T-cell (primary cell): ENCODE measurements around the gene TSHB. TPM values are rescaled to one million over a fixed set of nuclear protein-coding genes. Genes with fewer than 3 reads are reported as not detected.

ENCODE experiments used
- ATAC-seq, 4 experiments: fragments of 200-7000 bp in 3 of 4; fragments of 150-1000 bp in 1 of 4; cut with Tn5 transposase; replicated peaks in 1 of 4; 1 replicate in 3 of 4; 2 replicates in 1 of 4; pipeline ENCODE4 v1.10.0; 2021; ENCODE audit warnings: moderate library complexity in 3 of 4, mild to moderate bottlenecking in 2 of 4, moderate number of reproducible peaks in 1 of 4
- CTCF ChIA-PET, 2 donors: fragments of 300-600 bp; sonication (Branson Sonifier 250); formaldehyde crosslinking; loops; one replicate each; lab custom pipeline; 2022; ENCODE audit warnings: antibody characterized with exemption in 2 of 2; lab: Charles Lee
- POLR2A ChIA-PET, 2 donors: fragments of 300-600 bp; sonication (Branson Sonifier 250); formaldehyde crosslinking; loops; one replicate each; lab custom pipeline; 2022; ENCODE audit warnings: antibody characterized with exemption in 2 of 2; lab: Charles Lee
- DNase-seq, 35 experiments: peaks; one replicate each; pipeline versions ENCODE4 v3.0.0 to v3.0.0-alpha.2; 2013 to 2023
- H3K27ac ChIP-seq: one replicate; pipeline ENCODE4 v1.5.1; 2013; ENCODE audit warnings: low read length
- H3K27me3 ChIP-seq, 2 experiments: replicated peaks in 1 of 2; 1 replicate in 1 of 2; 2 replicates in 1 of 2; pipeline versions ENCODE4 v1.6.1 to v1.7.0; 2013; ENCODE audit warnings: low read length in 1 of 2, mixed read lengths in 1 of 2; ENCODE audit not compliant: control insufficient read depth in 2 of 2, insufficient read depth in 2 of 2; ENCODE audit errors: extremely low read depth in 1 of 2
- H3K36me3 ChIP-seq, 2 donors: 1 replicate in 1 of 2; 2 replicates in 1 of 2; pipeline versions ENCODE4 v1.6.1 to v1.7.0; 2013; ENCODE audit warnings: low read length in 1 of 2; ENCODE audit not compliant: control insufficient read depth in 2 of 2, insufficient read depth in 1 of 2; ENCODE audit errors: extremely low read depth in 1 of 2
- H3K4me1 ChIP-seq, 2 experiments: 1 replicate in 1 of 2; 2 replicates in 1 of 2; pipeline versions ENCODE4 v1.6.1 to v1.7.0; 2013; ENCODE audit warnings: low read length in 2 of 2, mixed read lengths in 1 of 2; ENCODE audit not compliant: insufficient read depth in 2 of 2, control insufficient read depth in 1 of 2; ENCODE audit errors: extremely low read depth in 1 of 2
- H3K4me3 ChIP-seq, 2 donors: 1 replicate in 1 of 2; 2 replicates in 1 of 2; pipeline versions ENCODE4 v1.5.1 to v1.7.0; 2013; ENCODE audit warnings: mild to moderate bottlenecking in 2 of 2, low read length in 1 of 2, moderate library complexity in 1 of 2; ENCODE audit not compliant: control insufficient read depth in 1 of 2; ENCODE audit errors: extremely low read depth in 1 of 2
- H3K9me3 ChIP-seq: 2 replicates; pipeline ENCODE4 v1.7.0; 2013
- H3K27ac Mint-ChIP-seq, 2 donors: one replicate each; pipeline ENCODE4 v1.8.0; 2020 to 2021; ENCODE audit warnings: mild to moderate bottlenecking in 2 of 2, mixed read lengths in 2 of 2
- H3K27me3 Mint-ChIP-seq, 2 donors: one replicate each; pipeline ENCODE4 v1.8.0; 2021 to 2022; ENCODE audit warnings: mixed read lengths in 2 of 2
- H3K36me3 Mint-ChIP-seq: one replicate; pipeline ENCODE4 v1.8.0; 2021; ENCODE audit warnings: mixed read lengths
- H3K4me1 Mint-ChIP-seq, 3 donors: one replicate each; pipeline ENCODE4 v1.8.0; 2020 to 2022; ENCODE audit warnings: mixed read lengths in 3 of 3, mild to moderate bottlenecking in 1 of 3
- H3K4me3 Mint-ChIP-seq, 3 donors: one replicate each; pipeline ENCODE4 v1.8.0; 2020 to 2022; ENCODE audit warnings: mild to moderate bottlenecking in 3 of 3, mixed read lengths in 3 of 3, moderate library complexity in 3 of 3
- H3K9me3 Mint-ChIP-seq, 3 donors: one replicate each; pipeline ENCODE4 v1.8.0; 2020 to 2022; ENCODE audit warnings: mixed read lengths in 3 of 3
- WGBS: methylation state at CpG from one replicate; pipeline ENCODE4 v1.1.5; 2013; ENCODE audit warnings: missing lambda C conversion rate; ENCODE audit not compliant: insufficient coverage; 5-methylcytosine and 5-hydroxymethylcytosine counted together
- total RNA-seq, 35 experiments: library from RNA in 6 of 35; stranded (reverse) in 6 of 35; fragments of 120-200 nt in 1 of 35; gene quantifications; one replicate each; pipeline versions ENCODE4 v1.2.1 to v1.2.4 and lab custom pipeline; 2013 to 2026

Gene TSHB
- total RNA-seq, 5 donors from 2014 or later (not counting 1 experiment from before 2014, with no cell fraction given): not detected

GRCh38 chr1:115063228-115063901, 33.7 kb downstream of the TSHB start:
- ChIA-PET CTCF (interaction anchor here (1.0 to 1.2 kb wide), 3 partner anchors 10 to 49 kb away, joined by 3 to 7 read pairs (median 3); no protein-coding TSS in a partner anchor), POLR2A (interaction anchor here (0.7 to 1.6 kb wide), 3 partner anchors 19 to 1117 kb away, joined by 3 to 5 read pairs (median 4); no protein-coding TSS in a partner anchor)
- Mint-ChIP-seq H3K27ac (peak overlapping the region; percentile 93 to 100), H3K4me1 (peaks cover 45 to 49% (median 47%) of the 10 kb centered on the region in 3 donors), H3K36me3 (peaks cover 8% of the 10 kb centered on the region), H3K4me3 (peak overlapping the region; percentile 63 to 75 (median 69)), H3K27me3 (no peaks in the 10 kb centered on the region), H3K9me3 (peaks cover 0 to 3% (median 0%) of the 10 kb centered on the region in 3 donors)
- peaks cover 22 to 33% of the 10 kb centered on the region in 2 experiments for H3K4me1 ChIP-seq
- peak overlapping the region; percentile 15 to 27 for H3K4me3 ChIP-seq
- H3K27me3 ChIP-seq: no peaks in the 10 kb centered on the region
- no peaks in the 10 kb centered on the region for H3K9me3 ChIP-seq
- H3K36me3 ChIP-seq: no peaks in the 10 kb centered on the region
- ATAC-seq: peak; percentile 55 to 68 (median 63)
- peak in 27 of 35 experiments; percentile 12 to 80 (median 34) for DNase-seq
- WGBS: 10% methylated on average over 2 of the region's 7 CpGs
- peak overlapping the region; percentile 93 for H3K27ac ChIP-seq

- Mint-ChIP-seq H3K9me3 (peaks cover 0 to 3% (median 0%) of the 10 kb centered on the region in 3 donors), H3K4me1 (peaks cover 45 to 57% (median 51%) of the 10 kb centered on the region in 3 donors), H3K27ac (peak overlapping the region; percentile 59 to 100), H3K4me3 (peak overlapping the region in 1 of 3 donors; percentile 75), H3K36me3 (no peaks in the 10 kb centered on the region), H3K27me3 (no peaks in the 10 kb centered on the region)
- H3K36me3 ChIP-seq: no peaks in the 10 kb centered on the region
- ATAC-seq (no peak), DNase-seq (no peak)
- H3K9me3 ChIP-seq: no peaks in the 10 kb centered on the region
- POLR2A ChIA-PET: interaction anchor here (0.6 to 2.3 kb wide), 4 partner anchors 17 to 1119 kb away, joined by 3 to 8 read pairs (median 4); no protein-coding TSS in a partner anchor
- H3K27me3 ChIP-seq: no peaks in the 10 kb centered on the region
- H3K4me3 ChIP-seq: no peak overlapping the region
- WGBS: no CpG with 5 or more reads among the region's 3 CpGs
- CTCF ChIA-PET: interaction anchor here in 1 of 2 donors (0.8 to 1.4 kb wide), 3 partner anchors 12 to 22 kb away, joined by 3 to 7 read pairs (median 4); no protein-coding TSS in a partner anchor
- H3K27ac ChIP-seq: no peak overlapping the region
- peaks cover 22 to 33% of the 10 kb centered on the region in 2 experiments for H3K4me1 ChIP-seq
These were observed 34.8 kb downstream of the TSHB start for GRCh38 chr1:115064461-115064860.

GRCh38 chr1:115065021-115065420, 35.4 kb downstream of the TSHB start:
- Histone ChIP-seq H3K27ac (no peak overlapping the region), H3K9me3 (no peaks in the 10 kb centered on the region), H3K36me3 (no peaks in the 10 kb centered on the region), H3K4me1 (peaks cover 22 to 33% of the 10 kb centered on the region in 2 experiments), H3K27me3 (no peaks in the 10 kb centered on the region), H3K4me3 (no peak overlapping the region)
- WGBS: 100% methylated on average over 3 of the region's 6 CpGs
- DNase-seq (no peak), ATAC-seq (no peak)
- Mint-ChIP-seq H3K4me1 (peaks cover 51 to 62% (median 56%) of the 10 kb centered on the region in 3 donors), H3K9me3 (peaks cover 0 to 3% (median 0%) of the 10 kb centered on the region in 3 donors), H3K27ac (peak overlapping the region in 1 of 2 donors; percentile 28), H3K36me3 (no peaks in the 10 kb centered on the region), H3K27me3 (no peaks in the 10 kb centered on the region), H3K4me3 (no peak overlapping the region)
- CTCF ChIA-PET: interaction anchor here (0.8 to 1.8 kb wide), 5 partner anchors 12 to 49 kb away, joined by 3 to 5 read pairs (median 3); no protein-coding TSS in a partner anchor
- POLR2A ChIA-PET: interaction anchor here (0.6 to 2.3 kb wide), 4 partner anchors 16 to 34 kb away, joined by 3 to 8 read pairs (median 4); no protein-coding TSS in a partner anchor

- DNase-seq (no peak), ATAC-seq (no peak)
- no peak overlapping the region for H3K4me3 Mint-ChIP-seq
- peaks cover 16 to 27% of the 10 kb centered on the region in 2 experiments for H3K4me1 ChIP-seq
- H3K27ac ChIP-seq: no peak overlapping the region
- no peak overlapping the region for H3K27ac Mint-ChIP-seq
- H3K4me3 ChIP-seq: no peak overlapping the region
- ChIA-PET CTCF (interaction anchor here in 1 of 2 donors (0.6 to 1.3 kb wide), 2 partner anchors 14 to 42 kb away, joined by 4 to 6 read pairs; no protein-coding TSS in a partner anchor), POLR2A (interaction anchor here in 1 of 2 donors (1.2 kb wide), 1 partner anchor 19 kb away, joined by 4 read pairs; no protein-coding TSS in a partner anchor)
- no peaks in the 10 kb centered on the region for H3K27me3 ChIP-seq
- H3K36me3 Mint-ChIP-seq: no peaks in the 10 kb centered on the region
- H3K9me3 Mint-ChIP-seq: peaks cover 0 to 3% (median 0%) of the 10 kb centered on the region in 3 donors
- peaks cover 55 to 66% (median 61%) of the 10 kb centered on the region in 3 donors for H3K4me1 Mint-ChIP-seq
- no peaks in the 10 kb centered on the region for H3K27me3 Mint-ChIP-seq
- H3K9me3 ChIP-seq: no peaks in the 10 kb centered on the region
- 100% methylated on average over 5 of the region's 8 CpGs for WGBS
- no peaks in the 10 kb centered on the region for H3K36me3 ChIP-seq
These were observed 37.7 kb downstream of the TSHB start for GRCh38 chr1:115067161-115067859.

GRCh38 chr1:115068826-115069585, 39.4 kb downstream of the TSHB start:
- Mint-ChIP-seq H3K4me3 (no peak overlapping the region), H3K27me3 (no peaks in the 10 kb centered on the region), H3K27ac (no peak overlapping the region), H3K9me3 (no peaks in the 10 kb centered on the region), H3K36me3 (no peaks in the 10 kb centered on the region), H3K4me1 (peaks cover 41 to 58% (median 55%) of the 10 kb centered on the region in 3 donors)
- H3K27me3 ChIP-seq: no peaks in the 10 kb centered on the region
- H3K9me3 ChIP-seq: no peaks in the 10 kb centered on the region
- ChIA-PET POLR2A (no interaction called here), CTCF (interaction anchor here in 1 of 2 donors (0.6 kb wide), 1 partner anchor 21 kb away, joined by 3 read pairs; no protein-coding TSS in a partner anchor)
- no peaks in the 10 kb centered on the region for H3K36me3 ChIP-seq
- no peak overlapping the region for H3K27ac ChIP-seq
- ATAC-seq (no peak), DNase-seq (no peak)
- 86% methylated on average over 8 of the region's 12 CpGs for WGBS
- H3K4me1 ChIP-seq: peaks cover 8 to 13% of the 10 kb centered on the region in 2 experiments
- no peak overlapping the region for H3K4me3 ChIP-seq
